Adrenal gland (tissue), 12 donors: ENCODE results near the gene TMSB4X. TPM values are rescaled to one million over a fixed set of nuclear protein-coding genes. Genes with fewer than 3 reads are reported as not detected.

Source experiments
- DNase-seq, 7 donors: peaks; one replicate each; pipeline ENCODE4 v3.0.0-alpha.2; 2019 to 2020
- H3K27ac ChIP-seq, 5 donors: fragments of 200-600 bp; sonication (generic) in 4 of 5; 1 replicate in 3 of 5; 2 replicates in 2 of 5; pipeline versions ENCODE4 v1.5.1 to v1.8.0; 2016 to 2020; ENCODE audit warnings: mild to moderate bottlenecking in 1 of 5
- H3K27me3 ChIP-seq: fragments of 200-600 bp; 2 replicates; pipeline ENCODE4 v1.8.0; 2021
- H3K36me3 ChIP-seq, 2 donors: fragments of 200-600 bp; replicated peaks in 1 of 2; 1 replicate in 1 of 2; 2 replicates in 1 of 2; pipeline versions ENCODE4 v1.5.1 to v1.8.0; 2018 to 2022
- H3K4me1 ChIP-seq, 2 donors: fragments of 200-600 bp; replicated peaks in 1 of 2; 1 replicate in 1 of 2; 2 replicates in 1 of 2; pipeline versions ENCODE4 v1.5.1 to v1.8.0; 2018 to 2021
- H3K4me3 ChIP-seq, 4 donors: fragments of 200-600 bp; sonication (generic) in 3 of 4; one replicate each; pipeline ENCODE4 v1.5.1; 2016 to 2018
- H3K9me3 ChIP-seq, 3 donors: fragments of 200-600 bp; sonication (generic) in 1 of 3; replicated peaks in 1 of 3; 1 replicate in 2 of 3; 2 replicates in 1 of 3; pipeline versions ENCODE4 v1.5.1 to v1.8.0; 2016 to 2021
- POLR2A ChIP-seq, 2 donors: fragments of 450-650 bp; IDR thresholded peaks; one replicate each; pipeline ENCODE4 v1.6.1; 2017; ENCODE audit warnings: antibody characterized with exemption in 2 of 2, mild to moderate bottlenecking in 2 of 2, moderate library complexity in 1 of 2
- WGBS, 4 donors: extraction: QIAGEN DNeasy Blood & Tissue Kit in 2 of 4; methylation state at CpG; one replicate each; pipeline versions ENCODE4 v1.1.5 to v1.1.7; 2013 to 2017; 5-methylcytosine and 5-hydroxymethylcytosine counted together
- intact Hi-C, 2 donors: fragments of 100-400 bp; cut with DNase I; formaldehyde crosslinking; loops; one replicate each; pipeline versions ENCODE4 v1.14.1 to v1.15.0; 2022 to 2023
- polyA plus RNA-seq, 3 donors: library from polyadenylated mRNA; stranded (reverse); fragments of 200-250 nt in 2 of 3; fragments of 350-450 nt in 1 of 3; fragmentation: Illumina TruSeq in 1 of 3; extraction: RNeasy Lipid Tissue Mini Kit (QIAGEN cat#74804) in 1 of 3; gene quantifications; one replicate each; pipeline ENCODE4 v1.2.3, GENCODE V29; 2013 to 2014
- total RNA-seq, 9 donors: library from RNA; depleted of rRNA in 4 of 9; stranded (reverse); fragments of >200 nt in 4 of 9; fragments of 120-200 nt in 1 of 9; fragmentation: NEBNext Ultra II Directional in 1 of 9; extraction: Animal tissue kit (Norgen Biotek cat#: 25700) in 1 of 9; gene quantifications; one replicate each; pipeline versions ENCODE4 v1.1.0 to v1.2.4, GENCODE V29; 2013 to 2023
- TF ChIP-seq, protein P1 (sequence below), 6 experiments: fragments of 450-650 bp in 4 of 6; fragments of 200-600 bp in 2 of 6; sonication (generic) in 1 of 6; IDR thresholded peaks; 1 replicate in 5 of 6; 2 replicates in 1 of 6; pipeline versions ENCODE4 v1.5.1 to v1.8.0; 2016 to 2021; ENCODE audit warnings: antibody characterized with exemption in 6 of 6, mild to moderate bottlenecking in 2 of 6, moderate library complexity in 1 of 6
- donor health status: healthy with polysubstance abuse.
- donor health status: Bipolar disorder and iron deficiency.
- donor health status: DM: yes; HTN: yes; CAD: no.
- donor health status: DM: no; HTN: no; CAD: no.
- donor health status: DM: no; HTN: no; CAD: no.
- donor health status: DM: yes; HTN: yes; CAD: no.

Gene TMSB4X
- total and polyA plus RNA-seq, 12 donors, result 1,180 to 9,144 (median 3,958) TPM

DNA sequence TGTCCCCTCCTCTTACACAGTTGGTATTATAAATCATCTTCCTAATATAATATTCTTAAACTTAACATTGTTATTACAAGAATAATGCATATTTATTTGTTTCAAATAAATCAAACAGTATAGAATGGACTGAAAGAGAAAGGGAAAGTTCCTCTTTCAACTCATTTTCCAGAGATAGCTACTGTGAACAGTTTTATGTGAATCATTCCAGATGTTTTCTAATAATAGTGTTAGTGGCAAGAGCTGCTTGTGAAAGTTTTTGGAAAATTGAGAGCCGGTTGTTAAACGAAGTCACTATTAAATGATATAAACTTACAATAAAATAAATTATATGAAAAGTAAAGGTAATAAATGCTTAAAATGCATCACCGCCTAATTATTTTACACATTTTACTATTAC lies 14.6 kb downstream of the TMSB4X start:
- Histone ChIP-seq H3K27me3 (no peaks in the 10 kb centered on the region), H3K4me3 (no peak overlapping the region), H3K27ac (no peak overlapping the region), H3K9me3 (no peaks in the 10 kb centered on the region), H3K4me1 (peaks cover 7 to 19% of the 10 kb centered on the region in 2 donors), H3K36me3 (no peaks in the 10 kb centered on the region)
- intact Hi-C loops, result no loop called here
- 51 to 75% (median 65%) methylated on average over 3 of the region's 3 CpGs for WGBS, 4 donors
- no peak for DNase-seq
- TF ChIP-seq, protein P1, sequence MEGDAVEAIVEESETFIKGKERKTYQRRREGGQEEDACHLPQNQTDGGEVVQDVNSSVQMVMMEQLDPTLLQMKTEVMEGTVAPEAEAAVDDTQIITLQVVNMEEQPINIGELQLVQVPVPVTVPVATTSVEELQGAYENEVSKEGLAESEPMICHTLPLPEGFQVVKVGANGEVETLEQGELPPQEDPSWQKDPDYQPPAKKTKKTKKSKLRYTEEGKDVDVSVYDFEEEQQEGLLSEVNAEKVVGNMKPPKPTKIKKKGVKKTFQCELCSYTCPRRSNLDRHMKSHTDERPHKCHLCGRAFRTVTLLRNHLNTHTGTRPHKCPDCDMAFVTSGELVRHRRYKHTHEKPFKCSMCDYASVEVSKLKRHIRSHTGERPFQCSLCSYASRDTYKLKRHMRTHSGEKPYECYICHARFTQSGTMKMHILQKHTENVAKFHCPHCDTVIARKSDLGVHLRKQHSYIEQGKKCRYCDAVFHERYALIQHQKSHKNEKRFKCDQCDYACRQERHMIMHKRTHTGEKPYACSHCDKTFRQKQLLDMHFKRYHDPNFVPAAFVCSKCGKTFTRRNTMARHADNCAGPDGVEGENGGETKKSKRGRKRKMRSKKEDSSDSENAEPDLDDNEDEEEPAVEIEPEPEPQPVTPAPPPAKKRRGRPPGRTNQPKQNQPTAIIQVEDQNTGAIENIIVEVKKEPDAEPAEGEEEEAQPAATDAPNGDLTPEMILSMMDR (IDR thresholded peaks at IDR 0.05), result no peak
- TF ChIP-seq POLR2A (IDR thresholded peaks at IDR 0.05), result no peak

DNA sequence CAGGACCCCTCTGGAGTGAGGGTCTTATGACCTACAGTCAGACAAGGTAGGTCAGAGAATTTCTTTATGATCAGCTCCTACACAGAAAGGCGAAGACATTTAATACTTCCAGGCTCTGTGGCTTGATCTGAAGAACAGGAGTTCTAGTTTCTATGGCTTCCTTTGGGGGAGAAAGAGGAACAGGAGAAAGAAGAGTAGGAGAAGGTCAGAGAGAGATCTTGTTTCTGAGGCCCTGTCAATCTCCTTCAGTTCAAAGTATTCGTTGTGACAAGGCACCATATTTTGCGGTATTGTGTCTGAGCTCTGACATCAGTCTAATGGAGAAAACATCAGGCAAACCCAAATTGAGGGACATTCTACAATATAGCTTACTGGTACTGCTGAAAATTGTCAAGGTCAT lies 16.7 kb downstream of the TMSB4X start:
- Histone ChIP-seq H3K9me3 (no peaks in the 10 kb centered on the region), H3K4me1 (peaks cover 0 to 15% of the 10 kb centered on the region in 2 donors), H3K27me3 (no peaks in the 10 kb centered on the region), H3K4me3 (no peak overlapping the region), H3K36me3 (no peaks in the 10 kb centered on the region), H3K27ac (no peak overlapping the region)
- TF ChIP-seq, protein P1 (IDR thresholded peaks at IDR 0.05), result no peak
- no peak for TF ChIP-seq POLR2A (IDR thresholded peaks at IDR 0.05)
- WGBS, 4 donors, result 80 to 89% (median 85%) methylated on average over 3 of the region's 3 CpGs
- intact Hi-C loops, result no loop called here
- no peak for DNase-seq

DNA sequence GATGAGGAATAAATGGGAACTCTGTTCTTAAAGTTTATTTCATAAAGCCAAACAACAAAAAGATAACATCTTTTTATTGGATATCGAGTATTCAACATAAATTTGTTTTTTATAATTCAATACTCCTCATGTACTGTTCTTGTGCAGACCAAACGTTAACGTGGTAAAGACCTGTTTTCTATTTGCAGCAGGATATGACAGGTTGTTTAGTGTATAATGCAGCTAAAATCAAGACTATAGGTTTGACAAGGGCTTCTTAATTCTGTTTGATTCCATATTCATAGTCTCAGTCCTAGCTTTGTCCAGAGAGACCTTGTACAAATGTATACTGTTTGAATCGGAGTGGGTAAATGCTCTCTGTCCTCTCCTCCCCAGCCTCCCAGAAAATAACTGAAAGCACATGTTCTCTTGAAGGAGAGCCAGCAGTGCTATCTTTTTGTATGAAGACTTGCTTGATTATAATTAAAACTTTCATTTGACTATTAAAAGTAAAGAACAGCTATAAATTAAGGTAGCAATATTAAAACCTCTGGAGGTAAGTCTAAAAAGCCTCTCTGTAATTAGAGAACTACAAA lies 17.7 kb downstream of the TMSB4X start:
- no peaks in the 10 kb centered on the region for H3K27me3 ChIP-seq
- H3K4me3 ChIP-seq, result no peak overlapping the region
- intact Hi-C loops, result no loop called here
- H3K4me1 ChIP-seq, result peaks cover 0 to 15% of the 10 kb centered on the region in 2 donors
- no peak overlapping the region for H3K27ac ChIP-seq
- H3K9me3 ChIP-seq, result no peaks in the 10 kb centered on the region
- no peak for DNase-seq
- H3K36me3 ChIP-seq, result no peaks in the 10 kb centered on the region
- WGBS, 4 donors, result 67 to 83% (median 71%) methylated on average over 4 of the region's 4 CpGs
- no peak for TF ChIP-seq POLR2A (IDR thresholded peaks at IDR 0.05)
- TF ChIP-seq, protein P1 (IDR thresholded peaks at IDR 0.05), result no peak

DNA sequence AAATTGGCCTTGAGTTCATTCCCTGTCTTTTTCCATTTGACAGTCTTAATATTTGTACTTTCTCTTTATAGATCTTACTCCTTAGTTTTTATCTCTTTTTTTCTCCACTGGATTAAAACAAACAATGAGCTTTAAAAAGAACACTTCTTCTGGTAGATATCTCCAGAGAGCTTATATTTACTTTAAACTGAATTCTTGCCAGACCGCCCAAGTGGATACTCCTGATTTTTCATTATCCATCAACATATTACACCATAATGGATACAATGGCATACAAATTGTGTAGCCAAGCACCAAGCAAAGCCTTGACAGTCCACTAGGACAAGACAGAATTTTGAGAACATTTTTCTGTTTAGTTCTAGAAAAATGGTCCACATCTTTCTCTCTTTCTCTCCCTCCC lies 18.9 kb downstream of the TMSB4X start:
- H3K4me1 ChIP-seq, result peaks cover 5 to 24% of the 10 kb centered on the region in 2 donors

More for the DNA sequence above, 18.9 kb downstream of the TMSB4X start:
- no peak overlapping the region for H3K27ac ChIP-seq
- intact Hi-C loops, result no loop called here
- 70 to 89% (median 74%) methylated on average over 1 of the region's 1 CpG for WGBS, 4 donors
- H3K9me3 ChIP-seq, result no peaks in the 10 kb centered on the region
- DNase-seq, result no peak
- H3K27me3 ChIP-seq, result no peaks in the 10 kb centered on the region
- no peak overlapping the region for H3K4me3 ChIP-seq
- no peak for TF ChIP-seq POLR2A (IDR thresholded peaks at IDR 0.05)
- TF ChIP-seq, protein P1 (IDR thresholded peaks at IDR 0.05), result no peak
- no peaks in the 10 kb centered on the region for H3K36me3 ChIP-seq
